ENCODE data around the gene CPNE9.

CPNE9 gene

DNA sequence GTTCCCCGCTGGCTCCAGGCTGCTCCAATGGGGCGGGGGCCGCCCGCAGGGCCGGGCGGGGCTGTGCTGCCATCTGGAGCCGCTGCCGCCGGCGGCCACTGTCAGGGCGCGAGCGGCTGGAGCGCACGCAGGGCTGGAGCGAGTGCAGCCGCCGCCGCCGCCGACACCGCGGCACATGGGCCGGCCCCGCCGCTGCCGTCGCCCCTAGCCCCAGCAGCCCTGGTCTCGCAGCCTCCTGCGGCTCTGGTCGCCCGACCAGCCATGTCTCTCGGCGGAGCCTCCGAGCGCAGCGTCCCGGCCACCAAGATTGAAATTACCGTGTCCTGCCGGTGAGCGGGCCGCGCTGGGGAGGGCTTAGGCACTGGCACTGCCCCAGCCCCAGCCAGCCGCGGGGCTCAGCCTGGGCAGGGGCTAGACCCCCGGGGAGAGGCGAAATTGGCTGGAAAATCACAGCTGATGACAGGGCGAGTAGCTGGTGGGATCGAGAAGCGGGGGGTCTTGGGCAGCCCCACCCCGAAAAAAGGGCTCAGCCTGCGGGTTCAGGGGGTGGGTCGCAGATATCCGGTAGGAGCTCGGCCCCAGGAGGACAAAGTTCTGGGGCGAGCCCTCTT lies at the start of gene CPNE9:
CPNE9 (plus strand) TSS at position 98 of the 611 bp plus-strand sequence; CDS start at position 262, 164 bp downstream.
- DNase-seq (ENCODE audit: low spot score), result no peak

DNA sequence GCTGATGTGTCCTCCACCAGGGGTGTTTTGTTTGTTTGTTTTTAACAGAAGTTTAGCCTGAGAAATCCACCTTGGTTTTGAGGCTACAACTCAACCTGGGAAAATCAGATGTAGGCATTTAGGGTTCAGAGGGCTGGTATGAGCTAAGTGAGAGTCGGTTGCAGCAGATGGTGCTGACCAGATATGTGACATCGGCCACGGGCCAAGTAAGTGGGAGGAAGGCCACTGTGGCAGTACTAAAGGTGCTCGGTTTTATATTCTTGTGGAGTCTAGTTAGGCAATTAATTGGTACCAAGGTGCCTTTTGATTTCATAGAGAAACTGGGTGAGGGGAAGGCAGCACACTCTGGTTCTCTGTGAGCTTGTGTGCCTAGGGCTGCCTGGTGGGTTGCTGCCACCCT lies 43.8 kb upstream of the CPNE9 start:
- no peak for DNase-seq (ENCODE audit: low spot score)

DNA sequence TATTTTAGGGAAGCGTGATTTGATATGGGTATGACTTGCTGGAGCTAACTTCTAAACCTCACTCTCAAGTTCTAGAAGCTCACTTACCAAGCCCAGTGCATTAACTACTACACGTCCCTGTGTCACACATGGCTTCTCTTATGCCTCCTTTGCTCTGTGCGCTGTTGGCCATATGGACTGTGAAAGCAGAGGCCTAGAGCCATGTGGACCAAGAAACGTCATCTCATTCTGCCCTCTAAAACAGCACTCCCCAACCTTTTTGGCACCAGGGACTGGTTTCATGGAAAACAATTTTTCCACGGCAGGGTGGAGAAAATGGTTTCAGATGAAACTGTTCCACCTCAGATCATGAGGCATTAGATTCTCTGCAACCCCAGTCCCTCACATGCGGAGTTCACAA lies 42.7 kb upstream of the CPNE9 start:
- no peak for DNase-seq (ENCODE audit: low spot score)

DNA sequence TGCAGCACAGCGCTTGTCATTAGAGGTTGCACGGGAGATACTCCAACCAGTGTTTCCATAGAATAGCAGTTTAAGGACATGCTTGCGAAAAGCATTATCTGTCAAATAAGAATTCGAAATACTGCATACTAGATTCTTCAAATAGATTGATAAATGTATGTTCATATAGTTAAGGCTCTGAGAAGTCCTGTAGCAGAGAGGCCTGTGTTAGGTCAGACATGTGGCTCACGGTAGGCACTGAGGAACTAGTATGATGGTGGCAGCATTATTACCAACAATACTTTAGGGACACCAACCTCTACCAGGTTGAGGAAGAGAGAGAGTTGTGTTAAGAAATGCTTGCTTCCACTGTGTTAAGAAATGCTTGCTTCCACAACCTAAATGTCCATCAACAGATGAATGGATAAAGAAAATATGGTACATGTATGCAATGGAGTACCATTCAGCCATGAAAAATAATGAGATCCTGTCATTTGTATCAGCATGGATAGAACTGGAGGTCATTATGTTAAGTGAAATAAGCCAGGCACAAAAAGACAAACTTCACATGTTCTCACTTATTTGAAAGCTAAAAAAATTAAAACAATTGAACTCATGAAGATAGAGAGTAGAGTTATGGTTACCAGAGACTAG lies 39.4 kb upstream of the CPNE9 start:
- DNase-seq (ENCODE audit: low spot score), result no peak

- no peak for DNase-seq (ENCODE audit: low spot score)
Measured at GRCh38 chr3:9666704-9667445, 36.8 kb upstream of the CPNE9 start.

GRCh38 chr3:9669277-9669676 lies 34.4 kb upstream of the CPNE9 start:
- DNase-seq (ENCODE audit: low spot score), result no peak

DNA sequence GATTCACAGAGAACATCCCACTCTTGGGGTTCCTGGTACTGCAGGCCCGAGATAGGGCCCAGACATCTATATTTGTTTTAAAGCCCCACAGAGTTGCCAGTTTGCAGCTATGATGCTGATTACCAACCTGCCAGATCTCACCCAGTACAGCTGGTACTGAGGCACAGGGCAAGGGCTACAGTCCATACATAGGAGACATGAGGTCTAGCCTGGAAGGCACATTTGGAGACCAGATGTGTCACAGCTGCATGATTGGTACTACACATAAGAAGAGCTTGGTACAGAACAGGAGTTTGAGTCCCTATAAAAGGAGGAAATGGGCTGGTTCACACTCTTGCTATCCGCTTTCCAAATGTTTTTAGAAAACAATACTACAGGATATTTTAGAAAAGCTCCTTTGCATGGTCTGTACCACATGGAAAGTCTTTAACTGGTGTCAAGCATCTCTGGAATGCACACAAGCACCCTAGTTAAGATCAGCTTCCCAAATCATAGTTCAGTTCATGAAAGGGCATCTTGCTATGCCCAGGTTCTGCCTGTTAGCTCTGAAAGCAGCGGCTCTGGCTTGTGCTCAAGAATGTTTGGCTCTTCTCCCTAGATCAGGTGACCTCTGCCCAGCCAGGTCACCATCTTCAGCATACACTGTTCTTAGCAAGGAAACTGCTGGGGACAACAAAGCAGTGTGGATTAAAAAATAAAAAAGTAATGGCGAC lies 33.8 kb upstream of the CPNE9 start:
- no peak for DNase-seq (ENCODE audit: low spot score)

DNA sequence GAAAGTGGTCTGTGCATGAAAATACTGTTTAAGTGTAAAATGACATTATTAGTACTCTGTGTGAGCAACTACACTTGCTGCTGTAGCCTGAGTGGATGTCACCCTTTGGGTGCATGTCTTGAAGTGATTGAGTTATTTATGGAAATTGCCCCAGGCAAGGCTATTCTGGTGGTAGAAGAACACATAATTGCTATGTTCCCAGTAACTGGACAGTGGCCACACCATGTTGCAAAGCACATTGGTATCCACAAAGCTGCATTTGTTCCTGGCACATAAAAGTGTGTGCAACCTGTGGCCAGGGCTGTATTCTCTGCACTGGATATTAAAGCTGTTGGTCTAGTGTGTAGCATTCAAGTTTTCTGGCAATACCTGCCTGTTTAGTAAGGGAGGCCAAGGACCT lies 30.6 kb upstream of the CPNE9 start:
- DNase-seq (ENCODE audit: low spot score), result no peak

DNA sequence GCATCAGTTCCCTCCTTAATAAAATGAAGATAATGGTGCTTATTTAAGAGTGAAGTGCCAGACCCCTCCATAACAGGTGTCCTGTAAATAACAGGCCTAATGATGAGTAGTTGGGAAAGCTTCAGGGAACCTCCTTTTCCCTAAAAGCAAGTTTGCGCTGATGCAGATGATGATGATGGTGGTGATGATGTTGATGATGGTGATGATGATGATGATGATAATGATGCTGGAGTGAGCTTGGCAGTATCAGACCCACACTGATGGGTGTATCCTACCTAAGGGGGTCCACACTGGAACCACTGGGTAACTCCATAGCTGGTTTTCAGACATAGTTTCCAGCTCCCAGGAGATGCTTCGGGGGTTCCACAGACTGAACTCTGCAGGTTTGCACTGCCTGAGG lies 29.9 kb upstream of the CPNE9 start:
- DNase-seq (ENCODE audit: low spot score), result no peak

GRCh38 chr3:9675736-9676290 lies 27.8 kb upstream of the CPNE9 start:
- DNase-seq (ENCODE audit: low spot score), result no peak

- DNase-seq (ENCODE audit: low spot score), result no peak
Measured at GRCh38 chr3:9676785-9677184, 26.8 kb upstream of the CPNE9 start.

- DNase-seq (ENCODE audit: low spot score), result no peak
Measured at GRCh38 chr3:9678493-9678892, 25.1 kb upstream of the CPNE9 start.

DNA sequence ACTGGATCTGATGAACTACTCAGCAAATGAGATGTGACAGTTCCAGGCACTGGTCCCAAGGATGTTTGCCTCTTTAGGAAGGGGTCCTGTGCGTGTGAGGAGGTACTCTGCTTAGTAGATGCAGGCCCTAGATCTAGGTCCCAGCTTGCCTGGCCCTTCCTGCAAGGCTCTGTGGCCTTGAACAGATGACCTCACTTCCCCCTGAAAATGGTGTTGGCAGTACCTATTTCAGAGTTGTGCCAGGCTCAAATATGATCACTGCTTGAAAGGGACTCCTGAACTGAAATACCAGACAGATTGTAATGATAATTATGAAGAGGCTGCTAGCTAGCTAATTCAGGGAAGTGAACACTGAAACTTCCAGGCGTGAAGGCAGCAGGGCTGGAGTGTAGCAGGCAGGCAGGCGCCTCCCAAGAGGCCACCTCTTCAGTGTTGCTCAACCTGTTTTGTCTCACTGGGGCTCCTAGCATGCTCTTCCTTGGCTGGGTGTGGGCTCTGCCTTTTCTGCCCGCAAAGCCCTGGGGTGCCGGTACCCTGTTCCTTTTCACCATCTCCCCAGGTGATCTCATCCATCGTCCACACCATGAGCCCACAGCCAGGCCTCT lies 24.1 kb upstream of the CPNE9 start:
- DNase-seq (ENCODE audit: low spot score), result no peak

DNA sequence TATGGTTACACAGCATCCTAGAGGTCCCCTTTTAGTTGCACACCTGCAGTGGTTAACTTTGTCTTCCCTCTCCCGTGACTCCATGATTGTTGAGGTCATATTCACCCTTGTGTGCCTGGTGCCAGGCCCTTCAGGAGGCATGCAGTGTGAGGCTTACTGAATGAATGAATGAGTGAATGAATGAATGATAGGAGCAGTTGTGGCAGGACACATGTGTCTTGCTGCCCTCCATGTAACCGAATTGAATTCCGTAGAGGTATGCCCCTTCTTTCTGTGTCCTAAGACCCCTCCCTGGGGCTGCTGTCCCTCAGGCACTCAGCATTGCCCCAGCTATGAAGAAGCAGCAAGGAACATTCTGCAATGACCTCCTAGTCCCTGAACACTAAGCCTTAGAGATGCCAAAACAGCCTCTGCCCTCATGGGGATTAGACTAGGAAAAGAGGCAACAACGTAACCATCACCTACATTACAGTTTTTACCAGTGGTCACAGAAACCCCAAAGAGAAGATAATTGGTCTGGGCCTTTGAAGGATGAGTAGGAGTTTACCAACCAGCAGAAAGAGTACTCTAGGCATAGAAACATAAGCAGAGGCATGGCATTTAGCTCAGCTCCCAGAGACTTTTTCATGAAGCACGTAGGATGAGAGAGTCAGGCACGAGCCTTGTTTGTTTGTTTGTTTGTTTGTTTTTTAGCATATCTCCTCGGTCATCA lies 22.5 kb upstream of the CPNE9 start:
- no peak for DNase-seq (ENCODE audit: low spot score)

- no peak for DNase-seq (ENCODE audit: low spot score)
Measured at GRCh38 chr3:9681723-9682081, 21.9 kb upstream of the CPNE9 start.

GRCh38 chr3:9682096-9682495 lies 21.5 kb upstream of the CPNE9 start:
- peak; percentile 53 for DNase-seq (ENCODE audit: low spot score)

DNA sequence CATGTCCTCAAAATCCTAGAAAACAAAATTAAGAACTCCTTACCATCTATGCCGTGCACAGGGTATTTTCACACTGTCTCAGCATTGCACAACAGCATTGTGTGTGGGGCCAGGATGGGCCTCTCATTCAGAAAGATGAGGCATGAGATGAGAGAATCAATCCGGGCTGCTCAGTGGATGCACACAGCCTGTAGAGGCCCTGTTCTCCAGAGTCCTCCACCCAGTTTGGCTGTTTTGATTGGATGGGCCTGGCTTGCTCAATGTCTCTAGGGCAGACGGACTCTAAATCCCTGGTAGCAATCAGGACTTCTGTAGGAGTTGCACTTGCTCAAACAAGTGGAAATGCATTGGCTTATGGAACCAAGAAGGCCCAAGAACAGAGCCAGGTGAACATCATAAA lies 20.2 kb upstream of the CPNE9 start:
- no peak for DNase-seq (ENCODE audit: low spot score)

DNA sequence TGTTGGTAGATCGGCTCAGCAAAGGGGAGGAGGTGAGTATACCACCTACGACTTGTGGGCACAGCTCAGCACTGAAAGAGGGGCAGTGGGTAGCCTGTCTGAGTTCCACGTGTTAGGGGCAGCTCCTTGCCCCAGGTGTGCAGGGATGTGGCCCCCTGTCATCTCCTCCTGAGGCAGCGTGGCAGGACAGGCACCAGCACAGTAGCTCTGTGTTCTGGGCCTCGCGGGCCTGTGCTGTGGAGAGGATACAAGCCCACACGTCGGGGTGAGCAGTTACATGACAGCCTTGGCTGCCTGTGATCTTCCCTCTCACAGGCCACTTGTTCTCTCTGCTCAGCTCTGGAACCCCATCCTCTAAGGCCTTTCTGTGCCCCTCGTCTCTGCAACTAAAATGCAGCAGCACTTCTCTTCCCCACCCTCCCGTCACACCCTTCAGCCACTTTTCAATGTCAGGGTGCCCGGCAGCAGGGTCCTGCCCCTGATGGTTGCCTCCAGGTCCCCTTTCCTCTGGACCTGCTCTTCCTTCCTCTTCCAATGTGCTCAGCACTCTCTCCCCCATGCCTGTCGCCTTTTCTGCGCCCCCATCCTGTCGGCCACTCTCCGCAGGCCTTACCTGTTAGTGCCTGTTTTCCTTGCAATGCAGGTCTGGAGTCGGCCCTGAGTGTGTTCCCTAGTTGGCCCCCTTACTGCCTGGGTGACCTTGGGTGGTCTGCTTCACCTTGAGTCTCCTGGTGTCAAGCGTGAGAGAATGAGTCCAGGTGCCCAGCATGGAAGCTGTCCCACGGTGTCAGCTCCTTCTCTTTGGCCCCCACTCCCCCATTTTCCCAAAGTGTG lies 18.2 kb upstream of the CPNE9 start:
- no peak for DNase-seq (ENCODE audit: low spot score)

- no peak for DNase-seq (ENCODE audit: low spot score)
Measured at GRCh38 chr3:9686050-9686550, 17.5 kb upstream of the CPNE9 start.

GRCh38 chr3:9686703-9687102 lies 16.9 kb upstream of the CPNE9 start:
- no peak for DNase-seq (ENCODE audit: low spot score)

Data from putamen (tissue), 1 donor.